NCI-H1105 treated with DMSO at 0.1 percent for 48 hours (cell line): ENCODE data around the gene MGAT5B.
"Not testable (repeated sequence)": the region's sequence is repeated elsewhere in the genome, so short reads cannot be mapped to it uniquely, and the experiment has no call there.

ENCODE experiments used
- DNase-seq: peaks from one replicate; lab custom pipeline; 2025; lab: John Stamatoyannopoulos, UW

MGAT5B gene

DNA sequence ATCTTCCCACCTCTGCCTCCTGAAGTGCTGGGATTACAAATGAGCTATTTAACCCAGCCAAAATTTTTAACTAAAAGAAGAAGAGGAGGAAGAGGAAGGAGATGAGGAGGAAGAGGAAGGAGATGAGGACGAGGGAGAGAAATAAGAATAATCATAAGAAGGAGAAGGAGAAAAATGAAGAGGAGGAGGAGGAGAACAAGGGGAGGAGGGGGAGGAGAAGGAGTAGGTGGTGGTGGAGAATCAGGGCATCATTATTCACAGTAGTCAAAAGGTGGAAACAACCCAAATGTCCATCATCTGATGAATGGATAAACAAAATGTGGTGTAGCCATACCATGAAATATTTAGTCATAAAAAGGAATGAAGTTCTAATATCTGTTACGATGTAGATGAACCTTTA, 21.2 kb upstream of the MGAT5B start:
- no peak for DNase-seq

DNA sequence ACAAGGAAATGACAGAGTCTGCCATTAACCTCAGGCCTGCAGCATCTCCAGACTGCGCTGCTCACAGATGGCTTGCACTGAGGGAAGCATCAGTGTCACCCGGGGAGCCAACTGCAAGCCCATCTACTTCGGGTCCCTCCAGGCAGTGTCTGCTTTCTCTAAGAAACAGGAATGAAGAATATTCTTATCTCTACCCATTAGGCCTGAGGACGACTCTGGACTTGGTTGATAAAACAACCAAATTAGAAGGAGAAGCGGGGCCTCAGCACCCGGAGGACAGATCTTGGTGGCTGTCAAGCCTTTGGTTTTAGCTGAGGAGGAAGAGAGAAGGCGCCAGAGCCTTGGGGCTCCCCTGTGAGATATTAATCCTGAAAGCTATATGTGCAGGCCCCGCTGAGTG, 19.5 kb upstream of the MGAT5B start:
- no peak for DNase-seq

DNA sequence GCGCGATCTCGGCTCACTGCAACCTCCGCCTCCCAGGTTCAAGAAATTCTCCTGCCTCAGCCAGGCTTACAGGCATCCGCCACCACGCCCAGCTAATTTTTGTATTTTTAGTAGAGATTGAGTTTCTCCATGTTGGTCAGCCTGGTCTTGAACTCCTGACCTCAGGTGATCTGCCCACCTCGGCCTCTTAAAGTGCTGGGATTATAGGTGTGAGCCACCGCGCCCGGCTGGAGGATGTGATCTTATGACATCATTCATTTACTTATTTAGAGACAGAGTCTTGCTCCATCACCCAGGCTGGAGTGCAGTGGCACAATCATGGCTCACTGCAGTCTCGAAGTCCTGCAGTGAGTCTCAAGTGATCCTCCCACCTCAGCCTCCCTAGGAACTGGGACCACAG, 19.0 kb upstream of the MGAT5B start:
- DNase-seq, result not testable (repeated sequence)

DNA sequence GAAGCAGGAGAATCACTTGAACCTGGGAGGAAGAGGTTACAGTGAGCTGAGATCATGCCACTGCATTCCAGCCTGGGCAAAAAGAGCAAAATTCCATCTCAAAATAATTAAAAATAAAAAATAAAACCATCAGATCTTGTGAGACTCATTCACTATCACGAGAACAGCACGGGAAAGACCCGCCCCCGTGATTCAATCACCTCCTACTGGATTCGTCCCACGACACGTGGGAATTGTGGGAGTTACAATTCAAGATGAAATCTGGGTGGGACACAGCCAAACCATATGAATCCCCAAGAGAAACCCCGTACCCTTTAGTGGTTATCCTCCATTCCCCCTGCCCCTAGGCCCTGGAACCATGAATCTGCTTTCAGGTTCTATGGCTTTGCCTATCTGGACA, 15.4 kb upstream of the MGAT5B start:
- no peak for DNase-seq

DNA sequence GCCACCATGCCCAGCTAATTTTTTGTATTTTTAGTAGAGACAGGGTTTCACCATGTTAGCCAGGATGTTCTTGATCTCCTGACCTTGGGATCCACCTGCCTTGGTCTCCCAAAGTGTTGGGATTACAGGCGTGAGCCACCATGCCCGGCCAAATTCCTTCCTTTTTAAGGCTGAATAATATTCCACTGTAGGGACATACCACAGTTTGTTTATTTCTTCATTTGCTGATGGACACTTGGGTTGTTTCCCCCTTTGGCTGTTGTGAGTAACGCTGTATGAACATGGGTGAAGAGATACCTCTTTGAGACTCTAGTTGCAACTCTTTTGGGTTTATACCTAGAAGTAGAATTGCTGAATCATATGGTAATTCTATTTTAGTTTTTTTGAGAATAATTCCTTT, 13.1 kb upstream of the MGAT5B start:
- no peak for DNase-seq

DNA sequence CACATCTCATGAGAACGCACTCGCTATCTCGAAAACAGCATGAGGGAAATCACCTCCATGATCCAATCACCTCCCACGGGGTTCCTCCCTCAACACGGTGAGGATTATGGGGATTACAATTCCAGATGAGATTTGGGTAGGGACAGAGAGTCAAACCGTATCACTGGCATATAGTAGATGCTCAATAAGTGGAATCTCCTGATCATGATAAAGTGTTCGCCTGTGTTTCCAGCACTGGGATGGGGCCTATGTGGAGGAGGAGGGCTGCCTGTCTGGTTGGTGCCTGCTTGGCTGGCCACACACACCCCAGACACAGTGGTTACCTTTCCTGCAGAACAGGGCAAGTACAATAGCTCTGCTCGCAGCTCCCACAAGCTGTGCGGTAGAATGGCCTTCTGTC, 6.1 kb upstream of the MGAT5B start:
- DNase-seq, result no peak

DNA sequence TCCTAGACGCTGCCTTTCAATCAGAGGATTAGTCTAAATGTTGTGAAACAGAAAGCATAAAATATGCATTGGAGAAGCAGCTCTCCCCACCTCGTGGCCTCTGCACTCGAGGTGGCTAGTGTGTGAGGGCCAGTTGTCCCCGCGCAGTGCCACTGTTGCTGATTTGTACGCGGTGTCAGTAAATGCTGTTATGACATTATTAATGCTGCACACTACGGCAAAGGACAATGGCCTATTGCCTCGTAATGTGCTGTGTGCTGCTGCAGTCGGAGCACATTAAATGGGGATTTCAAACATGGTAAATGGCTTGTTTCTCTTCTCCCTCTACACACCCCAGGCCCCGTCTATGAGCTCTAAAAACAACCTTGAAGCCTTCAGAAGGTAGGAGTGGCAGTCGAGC, 5.7 kb upstream of the MGAT5B start:
- no peak for DNase-seq

DNA sequence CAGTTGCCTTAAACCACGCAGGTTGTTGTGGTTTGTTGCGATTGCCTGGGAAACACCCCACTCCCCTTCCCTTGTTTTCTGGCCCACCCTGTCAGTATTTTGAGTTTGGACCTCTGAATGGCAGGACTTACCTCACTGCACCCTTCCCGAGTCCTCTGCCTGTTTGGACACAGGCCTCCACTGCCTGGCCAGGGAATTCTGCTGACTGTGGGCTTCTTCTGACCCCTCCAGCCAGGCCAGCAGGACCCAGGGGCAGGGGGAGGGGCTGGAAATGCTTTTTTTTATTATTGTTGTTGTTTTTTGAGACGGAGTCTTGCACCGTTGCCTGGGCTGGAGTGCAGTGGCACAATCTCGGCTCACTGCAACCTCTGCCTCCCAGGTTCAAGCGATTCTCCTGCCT, 4.2 kb upstream of the MGAT5B start:
- no peak for DNase-seq

DNA sequence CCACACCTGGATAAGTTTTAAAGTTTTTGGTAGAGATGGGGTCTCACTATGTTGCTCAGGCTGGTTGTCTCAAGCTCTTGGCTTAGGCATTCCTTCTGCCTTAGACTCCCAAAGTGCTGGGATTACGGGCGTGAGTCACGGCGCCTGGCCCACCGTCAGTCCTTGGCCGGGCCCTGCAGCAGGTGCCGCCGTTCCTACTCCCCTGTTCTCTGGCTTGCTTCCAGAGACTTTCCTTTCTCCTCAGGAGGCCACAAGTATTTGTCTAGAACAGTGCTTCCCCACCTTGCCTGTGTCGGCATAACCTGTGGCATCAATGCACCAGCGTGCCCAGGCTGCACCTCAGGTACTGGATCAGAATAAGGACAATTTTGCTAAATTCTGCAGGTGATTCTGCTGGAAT, 3.0 kb upstream of the MGAT5B start:
- DNase-seq, result peak; percentile 14

DNA sequence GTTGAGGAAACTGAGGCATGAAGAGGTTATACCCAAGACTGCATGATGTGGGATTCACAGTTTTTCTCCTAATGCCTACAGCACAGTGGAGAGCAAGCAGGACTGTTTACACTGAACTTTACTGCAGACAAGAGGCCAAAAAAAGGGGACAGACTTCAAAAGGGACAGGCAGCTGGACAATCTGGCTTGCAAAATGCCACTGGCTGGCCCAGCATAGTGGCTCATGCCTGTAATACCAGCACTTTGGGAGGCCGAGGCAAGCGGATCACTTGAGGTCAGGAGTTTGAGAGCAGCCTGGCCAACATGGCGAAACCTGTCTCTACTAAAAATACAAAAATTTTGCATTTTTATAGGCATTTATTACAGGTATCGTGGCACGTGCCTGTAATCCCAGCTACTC, 2.0 kb upstream of the MGAT5B start:
- DNase-seq, result no peak

DNA sequence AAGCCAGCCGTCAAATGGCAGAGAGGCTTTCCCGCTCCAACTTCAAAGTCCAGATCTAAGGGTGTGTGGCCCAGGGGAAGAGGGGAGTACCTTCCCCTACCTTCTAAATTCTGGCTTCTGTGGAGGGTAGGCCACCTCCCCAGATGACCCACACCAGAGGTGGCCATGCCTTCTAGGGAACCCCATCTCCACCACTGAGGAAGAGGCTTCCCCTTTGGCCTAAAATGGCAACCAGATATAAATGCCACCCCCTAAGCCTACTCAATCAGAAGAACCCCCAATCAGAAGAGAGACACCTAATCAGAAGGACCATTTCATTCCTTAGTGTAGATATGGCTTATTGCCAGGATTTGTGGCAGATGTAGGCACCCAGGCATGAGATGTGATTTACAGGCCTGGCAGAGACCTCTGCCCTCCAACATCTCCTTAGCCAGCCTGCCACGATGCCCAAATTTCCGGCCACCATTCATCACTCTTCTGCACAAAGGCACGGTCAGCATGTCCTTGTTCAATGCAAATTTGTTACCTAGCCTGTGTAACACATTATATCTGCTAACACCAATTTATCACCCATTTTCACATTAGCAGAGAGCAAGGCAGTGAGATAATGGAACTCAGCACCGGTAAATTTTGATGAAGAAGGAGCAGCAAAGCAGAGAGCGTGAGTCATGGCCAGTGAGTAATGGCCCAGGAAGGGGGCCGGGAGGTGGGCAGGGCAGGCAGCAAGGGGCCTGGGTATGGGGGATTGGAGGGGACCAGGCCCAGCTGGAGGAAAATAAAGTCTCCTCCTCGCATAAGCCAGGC, 1.2 kb upstream of the MGAT5B start:
- DNase-seq, result peak; percentile 28

DNA sequence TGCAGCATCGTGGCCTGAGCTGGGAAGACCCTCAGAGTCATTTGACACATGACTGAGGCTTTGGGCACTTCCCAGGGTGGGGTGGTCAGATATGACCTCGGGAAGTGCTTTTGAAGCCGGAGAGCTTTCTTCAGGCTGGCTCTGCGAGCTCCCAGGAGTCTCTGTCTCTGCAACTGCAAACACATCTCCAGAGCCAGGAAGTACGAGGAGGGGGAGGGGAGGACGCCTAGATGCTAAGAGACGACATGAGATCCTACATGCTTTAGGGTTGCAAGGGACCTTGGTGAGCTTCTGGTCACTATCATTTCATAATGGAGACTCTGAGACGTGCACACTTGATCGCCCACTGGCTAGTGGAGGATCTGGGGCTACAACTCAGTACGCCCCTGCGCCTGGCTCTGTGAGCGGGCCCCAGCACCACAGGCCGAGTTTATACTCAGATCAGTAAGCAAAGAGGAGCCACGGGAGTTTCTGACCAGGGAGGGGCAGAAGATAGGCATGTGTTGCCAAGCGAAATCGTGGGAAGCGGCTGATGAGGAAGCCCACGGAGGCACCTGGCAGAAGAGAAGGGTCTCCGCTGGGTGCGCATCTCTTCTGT, 527 bp upstream of the MGAT5B start:
- no peak for DNase-seq

DNA sequence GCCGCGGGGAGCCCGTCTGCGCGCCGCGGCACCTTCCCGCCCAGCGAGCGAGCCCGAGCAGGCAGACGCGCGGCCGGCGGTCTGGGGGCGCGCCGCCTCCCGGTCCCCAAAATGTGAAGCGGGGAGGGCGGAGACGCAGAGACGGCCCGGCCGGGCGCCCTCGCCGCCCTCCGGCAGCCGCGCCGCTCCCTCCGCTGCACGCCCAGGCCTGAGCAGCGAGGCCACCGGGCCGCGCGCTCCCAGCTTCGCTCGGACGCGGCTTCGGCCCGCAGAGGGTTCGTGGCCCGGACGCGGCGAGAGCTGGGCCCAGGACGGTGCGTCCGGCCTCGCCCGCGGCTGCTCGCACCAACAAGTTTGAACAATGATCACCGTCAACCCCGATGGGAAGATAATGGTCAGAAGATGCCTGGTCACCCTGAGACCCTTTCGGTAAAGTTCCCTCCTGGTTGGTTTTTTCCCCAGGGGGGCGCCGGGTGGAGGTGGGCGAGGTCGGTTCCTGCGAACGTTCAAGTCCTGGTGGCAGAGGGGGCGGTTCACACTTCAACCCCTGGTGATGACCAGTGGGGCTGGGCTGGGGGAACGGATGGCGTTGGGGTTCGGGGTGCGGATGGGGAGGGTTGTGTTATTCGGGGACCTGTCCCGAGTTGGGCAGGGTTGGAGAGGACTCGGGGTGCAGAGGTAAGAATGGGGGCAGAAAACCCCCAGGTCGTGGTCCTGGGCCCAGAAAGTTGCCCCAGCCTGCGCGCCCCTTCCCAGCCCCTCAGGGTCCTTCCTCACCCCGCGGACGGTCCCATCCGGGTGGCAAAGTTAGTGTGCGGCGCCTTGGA, 678 bp downstream of the MGAT5B start:
- peak; percentile 22 for DNase-seq

DNA sequence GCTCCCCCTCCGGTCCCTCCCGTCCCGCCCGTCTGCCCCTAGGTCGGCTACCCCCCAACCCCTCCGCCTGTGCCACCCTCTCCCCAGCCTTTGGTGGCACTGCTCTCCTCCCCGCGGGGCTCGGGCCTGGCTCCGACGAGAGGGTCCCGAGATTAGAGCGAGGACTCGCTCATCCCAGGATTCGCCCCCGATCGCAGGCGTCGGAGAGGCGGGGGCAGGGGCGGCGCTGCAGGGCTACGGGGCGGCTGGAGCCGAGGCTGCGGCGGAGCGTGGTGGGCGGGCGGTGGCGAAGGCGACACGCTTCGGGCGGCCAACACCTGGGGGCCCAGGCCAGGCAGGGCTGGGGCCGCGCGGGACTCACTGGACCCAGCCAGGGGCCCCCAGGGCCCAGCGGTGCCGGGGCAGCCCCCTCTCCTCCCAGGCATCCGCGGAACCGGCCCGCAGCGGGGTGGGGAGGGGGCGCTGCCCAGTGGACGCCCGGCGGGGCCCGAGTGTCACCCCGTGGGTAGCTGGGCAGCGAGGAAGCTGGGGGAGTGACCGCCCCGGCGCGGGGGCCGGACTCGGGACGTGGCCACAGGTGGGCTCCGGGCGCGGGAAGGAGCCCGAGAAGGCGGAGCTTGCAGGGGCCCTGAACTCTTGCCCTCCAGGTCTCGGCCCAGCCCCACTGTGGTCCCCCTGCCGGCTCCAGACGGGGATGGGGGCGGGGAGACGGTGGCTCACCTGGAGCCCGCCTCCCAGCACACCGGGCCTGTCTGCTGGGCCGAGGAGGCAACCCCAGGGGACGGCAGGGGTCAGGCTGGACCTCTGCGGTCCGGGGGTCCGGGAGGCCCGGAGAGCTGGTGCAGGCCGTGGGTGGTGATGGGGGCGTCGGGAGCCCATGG, 1.5 kb downstream of the MGAT5B start:
- DNase-seq, result peak; percentile 10

DNA sequence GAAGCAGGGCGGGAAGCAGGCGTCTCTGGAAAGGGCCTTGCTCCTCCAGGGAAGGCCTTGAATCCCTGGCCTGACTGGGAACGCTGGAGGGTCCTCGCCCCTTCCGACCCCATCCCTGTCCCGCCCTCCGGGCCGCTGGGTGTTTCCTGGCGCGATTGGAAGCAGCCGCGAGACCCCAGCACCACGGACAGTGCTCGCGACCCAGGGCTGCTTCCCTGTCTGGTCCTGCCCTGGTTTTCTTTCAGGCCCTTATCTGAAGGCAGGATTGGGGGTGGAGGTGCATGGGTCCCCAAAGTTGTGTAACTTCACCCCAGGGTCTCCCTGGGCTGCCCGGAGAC, 2.1 kb downstream of the MGAT5B start:
- DNase-seq, result no peak

DNA sequence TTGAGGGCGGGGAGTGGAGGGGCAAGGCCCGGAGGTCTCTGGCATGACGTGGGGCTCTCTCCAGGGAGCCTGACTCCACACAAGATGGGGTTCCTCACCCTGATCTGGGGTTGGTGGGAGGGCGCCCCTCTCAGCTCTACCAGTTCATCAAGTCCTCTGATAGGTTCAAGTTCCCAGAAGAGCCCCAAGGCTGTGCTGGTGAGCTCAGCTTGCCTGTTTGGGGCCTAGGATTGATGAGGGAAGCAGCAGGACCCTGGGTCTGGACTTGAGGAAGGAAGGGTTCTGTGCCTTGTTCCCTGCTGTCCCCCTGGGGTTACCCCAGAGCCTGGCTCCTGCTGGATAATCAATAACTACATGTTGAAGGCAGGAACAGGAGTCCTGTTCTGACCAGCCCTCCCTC, 3.5 kb downstream of the MGAT5B start:
- no peak for DNase-seq

DNA sequence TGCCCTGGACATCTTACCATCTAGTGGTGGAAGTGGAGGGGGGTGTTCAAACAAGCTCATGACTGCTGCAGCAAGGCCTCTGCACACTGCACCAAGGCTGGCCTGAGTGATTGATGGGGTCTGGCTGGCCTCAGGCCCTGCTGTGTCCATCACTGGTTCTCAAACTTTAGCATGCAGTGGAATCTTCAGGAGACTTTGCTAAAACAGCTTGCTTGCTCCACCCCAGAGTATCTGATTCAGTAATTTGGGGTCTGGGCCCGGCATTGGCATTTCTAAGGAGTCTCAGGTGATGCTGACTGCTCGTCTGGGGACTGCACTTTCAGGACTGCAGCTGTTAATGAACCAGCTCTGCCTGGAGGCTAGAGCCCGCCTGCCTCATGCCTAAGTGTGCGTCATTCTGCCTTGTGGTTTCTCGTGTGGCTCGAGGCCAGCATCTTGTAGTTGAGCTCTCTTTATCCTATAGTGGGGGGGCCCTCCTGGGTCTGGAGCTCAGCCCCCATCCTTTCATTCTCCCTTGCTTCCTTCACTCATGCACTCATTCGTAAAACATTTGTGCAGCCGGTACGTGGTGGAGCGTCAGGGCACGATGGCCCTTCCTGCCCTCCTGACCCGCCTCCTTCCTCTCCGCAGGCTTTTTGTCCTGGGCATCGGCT, 4.1 kb downstream of the MGAT5B start:
- no peak for DNase-seq

DNA sequence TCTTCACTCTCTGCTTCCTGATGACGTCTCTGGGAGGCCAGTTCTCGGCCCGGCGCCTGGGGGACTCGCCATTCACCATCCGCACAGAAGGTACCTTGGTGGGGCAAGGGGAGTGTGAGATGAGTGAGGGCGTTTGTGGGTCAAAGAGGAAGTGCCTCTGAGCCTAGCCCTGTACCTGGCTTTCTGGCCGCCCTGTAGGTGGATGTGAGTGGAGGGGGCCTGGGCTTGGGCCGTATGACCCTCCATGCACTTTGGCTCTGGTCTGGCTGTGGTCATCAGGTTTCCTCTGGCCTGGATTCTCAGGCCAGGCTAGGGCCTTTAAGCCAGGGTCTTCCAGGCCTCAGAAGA, 4.6 kb downstream of the MGAT5B start:
- no peak for DNase-seq

DNA sequence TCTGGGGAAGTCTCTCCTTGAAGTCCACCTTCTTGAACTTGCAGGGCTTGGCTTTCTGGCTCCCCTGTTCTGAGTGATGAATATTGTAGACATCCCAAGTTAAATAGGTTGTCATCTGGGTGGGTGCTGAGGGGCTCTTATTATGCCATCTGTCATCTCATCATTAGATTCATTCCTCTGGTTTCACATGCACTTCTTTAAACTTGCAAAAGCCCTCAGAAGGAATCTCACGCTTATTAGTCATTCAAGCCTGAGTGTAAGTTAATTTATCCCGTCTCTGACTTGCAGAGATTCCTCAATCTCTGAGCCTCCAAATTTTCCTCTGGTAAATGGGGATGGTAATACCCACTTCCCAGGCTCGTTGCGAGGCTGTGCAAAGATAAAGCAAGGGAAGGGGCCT, 5.7 kb downstream of the MGAT5B start:
- no peak for DNase-seq

DNA sequence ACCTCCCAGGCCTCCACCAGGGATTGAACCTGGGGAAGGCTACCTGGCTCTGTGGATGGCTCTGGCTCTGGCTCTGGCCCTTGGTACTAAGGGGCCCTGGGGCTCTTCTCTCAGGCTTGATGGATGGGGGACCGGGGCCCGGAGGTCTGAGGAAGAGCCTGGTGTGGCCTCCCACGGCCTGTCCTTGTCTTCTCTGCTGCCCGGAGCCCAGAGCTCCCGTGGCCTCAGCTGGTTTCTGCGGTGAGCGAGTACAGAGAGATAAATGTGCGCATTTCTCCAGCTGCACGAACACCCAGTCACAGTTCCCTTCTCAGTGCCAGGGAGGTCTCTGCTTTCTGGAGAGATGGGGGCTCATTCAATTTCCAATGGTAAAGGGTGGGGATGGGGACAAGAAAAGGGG, 9.2 kb downstream of the MGAT5B start:
- no peak for DNase-seq

DNA sequence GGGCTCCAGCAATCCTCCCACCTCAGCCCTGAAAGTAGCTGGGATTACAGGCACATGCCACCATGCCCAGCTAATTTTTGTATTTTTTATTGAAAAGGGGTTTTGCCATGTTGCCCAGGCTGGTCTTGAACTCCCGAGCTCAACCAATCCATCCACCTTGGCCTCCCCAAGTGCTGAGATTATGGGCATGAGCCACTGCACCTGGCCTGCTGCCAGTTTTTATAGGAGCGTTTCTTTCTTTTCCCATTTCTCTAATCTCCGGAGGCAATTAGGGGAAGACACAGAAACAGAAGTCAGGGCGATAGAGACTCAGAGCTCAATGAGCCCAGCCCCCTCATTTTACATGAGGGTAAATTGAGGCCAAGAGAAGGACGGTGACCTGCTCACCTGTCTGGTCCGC, 10.4 kb downstream of the MGAT5B start:
- no peak for DNase-seq

DNA sequence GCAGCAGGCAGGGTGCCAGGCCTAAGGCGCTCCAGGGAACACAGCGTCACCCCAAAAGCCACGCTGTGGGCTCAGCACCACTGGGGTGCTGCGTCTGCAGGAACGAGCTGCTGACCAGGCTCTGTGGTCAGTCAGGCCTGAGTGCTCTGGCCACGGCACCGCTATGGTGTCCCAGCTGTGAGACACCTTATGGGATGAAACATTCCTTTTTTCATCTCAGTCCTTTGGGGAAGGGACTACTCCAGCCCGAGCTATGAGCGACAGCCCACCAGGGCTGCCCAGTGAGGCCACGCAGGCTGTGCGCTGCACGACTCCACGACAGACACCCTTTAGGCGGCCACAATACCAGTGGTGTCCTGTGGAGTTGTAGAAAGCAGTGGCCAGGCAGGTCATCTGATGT, 11.1 kb downstream of the MGAT5B start:
- no peak for DNase-seq
